Karpas-422 (cell line): ENCODE results near the gene CFAP410. TPM values are rescaled to one million over a fixed set of nuclear protein-coding genes. Genes with fewer than 3 reads are reported as not detected.

Source experiments
- DNase-seq: peaks from one replicate; pipeline ENCODE4 v3.0.0-alpha.2; 2015
- H2AFZ ChIP-seq: fragments of 200-600 bp; sonication (generic); 2 replicates; pipeline ENCODE4 v1.6.1; 2014; ENCODE audit warnings: antibody characterized with exemption, low read length, mixed read lengths
- H3K27ac ChIP-seq: fragments of 200-600 bp; sonication (generic); 2 replicates; pipeline ENCODE4 v1.5.1; 2014; ENCODE audit warnings: mild to moderate bottlenecking, low read length, moderate library complexity
- H3K27me3 ChIP-seq: fragments of 200-600 bp; sonication (generic); 2 replicates; pipeline ENCODE4 v1.6.1; 2014; ENCODE audit warnings: low read length, mixed read lengths
- H3K36me3 ChIP-seq: fragments of 200-600 bp; sonication (generic); 2 replicates; pipeline ENCODE4 v1.6.1; 2014; ENCODE audit warnings: low read length, mixed read lengths; ENCODE audit not compliant: insufficient read depth
- H3K4me1 ChIP-seq: fragments of 200-600 bp; sonication (generic); 2 replicates; pipeline ENCODE4 v1.6.1; 2014; ENCODE audit warnings: mild to moderate bottlenecking, low read length, mixed read lengths
- H3K4me2 ChIP-seq: fragments of 200-600 bp; sonication (generic); 2 replicates; pipeline ENCODE4 v1.6.1; 2014; ENCODE audit warnings: low read length, low read depth, mild to moderate bottlenecking; ENCODE audit not compliant: poor library complexity, severe bottlenecking
- H3K4me3 ChIP-seq: fragments of 200-600 bp; sonication (generic); 2 replicates; pipeline ENCODE4 v1.5.1; 2014; ENCODE audit warnings: mild to moderate bottlenecking, antibody characterized with exemption, low read length, mixed read lengths
- H3K79me2 ChIP-seq: fragments of 200-600 bp; sonication (generic); 2 replicates; pipeline ENCODE4 v1.6.1; 2014; ENCODE audit warnings: mild to moderate bottlenecking, low read length, mixed read lengths
- H3K9ac ChIP-seq: fragments of 200-600 bp; sonication (generic); 2 replicates; pipeline ENCODE4 v1.6.0; 2014; ENCODE audit warnings: low read length
- H3K9me2 ChIP-seq: fragments of 200-600 bp; sonication (generic), shearing (Covaris generic); replicated peaks from 2 replicates; pipeline ENCODE4 v1.6.0; 2014; ENCODE audit warnings: mild to moderate bottlenecking, low read length, moderate library complexity; ENCODE audit not compliant: insufficient read depth
- H3K9me3 ChIP-seq: fragments of 300-700, 200-600 bp; sonication (generic); 2 replicates; pipeline ENCODE4 v1.6.1; 2014; ENCODE audit warnings: low read length, mixed read lengths
- H4K20me1 ChIP-seq: fragments of 200-600 bp; sonication (generic); 2 replicates; pipeline ENCODE4 v1.6.1; 2014; ENCODE audit warnings: mild to moderate bottlenecking, antibody characterized with exemption, low read length, low read depth; ENCODE audit not compliant: insufficient read depth
- total RNA-seq: library from RNA; depleted of rRNA; stranded (reverse); fragments of >200 nt; shearing (Covaris generic); gene quantifications from 2 replicates; pipeline ENCODE4 v1.2.3, GENCODE V29; 2014; ENCODE audit warnings: low replicate concordance

CFAP410 gene
- total RNA-seq, 1 experiment from 2014 or later, result 7.9 TPM

- no peak overlapping the region for H3K27ac ChIP-seq
- H2AFZ ChIP-seq, result no peak overlapping the region
- 0 out of 2 replicates have a peak, but pooled peaks cover 2% of the 10 kb centered on the region for H3K36me3 ChIP-seq
- H3K79me2 ChIP-seq, result no peaks in the 10 kb centered on the region
- H3K9ac ChIP-seq, result no peak overlapping the region
- no peak overlapping the region for H3K4me3 ChIP-seq
- H3K9me2 ChIP-seq, result no peaks in the 10 kb centered on the region
- no peak for DNase-seq
- no peaks in the 10 kb centered on the region for H4K20me1 ChIP-seq
- H3K4me1 ChIP-seq, result no peaks in the 10 kb centered on the region
- H3K27me3 ChIP-seq, result no peaks in the 10 kb centered on the region
- H3K4me2 ChIP-seq, result no peak overlapping the region
- no peaks in the 10 kb centered on the region for H3K9me3 ChIP-seq
Measured at GRCh38 chr21:44317871-44318270, 21.3 kb downstream of the CFAP410 start.

GRCh38 chr21:44317241-44317782 lies 21.9 kb downstream of the CFAP410 start:
- Histone ChIP-seq H4K20me1 (no peaks in the 10 kb centered on the region), H3K36me3 (0 out of 2 replicates have a peak, but pooled peaks cover 2% of the 10 kb centered on the region)
- DNase-seq, result no peak

GRCh38 chr21:44316277-44316900 lies 22.8 kb downstream of the CFAP410 start:
- H3K36me3 ChIP-seq, result peaks cover 2% of the 10 kb centered on the region; the same call in 1 of the 2 replicates

More at GRCh38 chr21:44317241-44317782, 21.9 kb downstream of the CFAP410 start:
- H2AFZ ChIP-seq, result no peak overlapping the region
- H3K27me3 ChIP-seq, result no peaks in the 10 kb centered on the region
- no peaks in the 10 kb centered on the region for H3K9me2 ChIP-seq
- no peaks in the 10 kb centered on the region for H3K9me3 ChIP-seq
- no peak overlapping the region for H3K9ac ChIP-seq
- H3K27ac ChIP-seq, result no peak overlapping the region
- no peaks in the 10 kb centered on the region for H3K79me2 ChIP-seq
- H3K4me3 ChIP-seq, result no peak overlapping the region
- H3K4me2 ChIP-seq, result no peak overlapping the region
- H3K4me1 ChIP-seq, result no peaks in the 10 kb centered on the region

GRCh38 chr21:44315691-44316203 lies 23.4 kb downstream of the CFAP410 start:
- H4K20me1 ChIP-seq, result no peaks in the 10 kb centered on the region
- no peaks in the 10 kb centered on the region for H3K27me3 ChIP-seq
- H3K9me2 ChIP-seq, result no peaks in the 10 kb centered on the region
- no peaks in the 10 kb centered on the region for H3K4me1 ChIP-seq
- no peak overlapping the region for H3K27ac ChIP-seq
- H2AFZ ChIP-seq, result no peak overlapping the region
- no peak overlapping the region for H3K4me3 ChIP-seq
- no peaks in the 10 kb centered on the region for H3K79me2 ChIP-seq
- H3K36me3 ChIP-seq, result peaks cover 4% of the 10 kb centered on the region
- H3K9ac ChIP-seq, result no peak overlapping the region
- H3K9me3 ChIP-seq, result no peaks in the 10 kb centered on the region
- DNase-seq, result no peak
- H3K4me2 ChIP-seq, result no peak overlapping the region

More at GRCh38 chr21:44316277-44316900, 22.8 kb downstream of the CFAP410 start:
- H2AFZ ChIP-seq, result no peak overlapping the region
- H3K4me1 ChIP-seq, result no peaks in the 10 kb centered on the region
- no peak overlapping the region for H3K4me3 ChIP-seq
- H3K27ac ChIP-seq, result no peak overlapping the region
- H3K27me3 ChIP-seq, result no peaks in the 10 kb centered on the region
- no peak for DNase-seq
- H3K9ac ChIP-seq, result no peak overlapping the region
- no peak overlapping the region for H3K4me2 ChIP-seq
- H3K79me2 ChIP-seq, result no peaks in the 10 kb centered on the region
- H3K9me3 ChIP-seq, result no peaks in the 10 kb centered on the region
- H4K20me1 ChIP-seq, result no peaks in the 10 kb centered on the region
- H3K9me2 ChIP-seq, result no peaks in the 10 kb centered on the region

- H3K9me3 ChIP-seq, result no peaks in the 10 kb centered on the region
Measured at GRCh38 chr21:44314561-44314960, 24.6 kb downstream of the CFAP410 start.

GRCh38 chr21:44314128-44314527 lies 25.1 kb downstream of the CFAP410 start:
- DNase-seq, result no peak
- peaks cover 4% of the 10 kb centered on the region for H3K36me3 ChIP-seq
- H3K27me3 ChIP-seq, result no peaks in the 10 kb centered on the region
- H3K9me2 ChIP-seq, result no peaks in the 10 kb centered on the region
- no peak overlapping the region for H2AFZ ChIP-seq
- H3K4me1 ChIP-seq, result no peaks in the 10 kb centered on the region
- no peak overlapping the region for H3K4me2 ChIP-seq
- no peaks in the 10 kb centered on the region for H4K20me1 ChIP-seq
- H3K27ac ChIP-seq, result no peak overlapping the region
- H3K9ac ChIP-seq, result no peak overlapping the region
- no peak overlapping the region for H3K4me3 ChIP-seq
- no peaks in the 10 kb centered on the region for H3K9me3 ChIP-seq
- H3K79me2 ChIP-seq, result no peaks in the 10 kb centered on the region

More at GRCh38 chr21:44314561-44314960, 24.6 kb downstream of the CFAP410 start:
- Histone ChIP-seq H3K27me3 (no peaks in the 10 kb centered on the region), H3K27ac (no peak overlapping the region), H3K36me3 (peaks cover 4% of the 10 kb centered on the region), H4K20me1 (no peaks in the 10 kb centered on the region), H3K9me2 (no peaks in the 10 kb centered on the region), H3K79me2 (no peaks in the 10 kb centered on the region), H3K4me1 (no peaks in the 10 kb centered on the region), H3K4me2 (no peak overlapping the region), H3K9ac (no peak overlapping the region), H2AFZ (no peak overlapping the region), H3K4me3 (no peak overlapping the region)
- no peak for DNase-seq

- no peak overlapping the region for H2AFZ ChIP-seq
- no peak overlapping the region for H3K27ac ChIP-seq
- no peaks in the 10 kb centered on the region for H3K4me1 ChIP-seq
- no peaks in the 10 kb centered on the region for H4K20me1 ChIP-seq
- no peaks in the 10 kb centered on the region for H3K9me3 ChIP-seq
- H3K36me3 ChIP-seq, result peaks cover 4% of the 10 kb centered on the region
- H3K9me2 ChIP-seq, result no peaks in the 10 kb centered on the region
- no peaks in the 10 kb centered on the region for H3K27me3 ChIP-seq
- H3K4me3 ChIP-seq, result no peak overlapping the region
- H3K9ac ChIP-seq, result no peak overlapping the region
- H3K79me2 ChIP-seq, result no peaks in the 10 kb centered on the region
- no peak for DNase-seq
- H3K4me2 ChIP-seq, result no peak overlapping the region
Measured at GRCh38 chr21:44313451-44313850, 25.7 kb downstream of the CFAP410 start.

GRCh38 chr21:44312716-44313115 lies 26.5 kb downstream of the CFAP410 start:
- Histone ChIP-seq H3K9ac (no peak overlapping the region), H3K4me3 (no peak overlapping the region), H3K4me2 (no peak overlapping the region), H2AFZ (no peak overlapping the region), H3K36me3 (peaks cover 4% of the 10 kb centered on the region), H3K79me2 (no peaks in the 10 kb centered on the region; the same call in 1 of the 2 replicates), H3K4me1 (no peaks in the 10 kb centered on the region), H4K20me1 (no peaks in the 10 kb centered on the region), H3K27me3 (no peaks in the 10 kb centered on the region), H3K9me3 (no peaks in the 10 kb centered on the region), H3K27ac (no peak overlapping the region), H3K9me2 (no peaks in the 10 kb centered on the region)
- DNase-seq, result no peak
